Esophagus muscularis mucosa (tissue), 4 donors: ENCODE measurements around the gene OR6X1. TPM values are rescaled to one million over a fixed set of nuclear protein-coding genes. Genes with fewer than 3 reads are reported as not detected.
"Not testable (repeated sequence)": the region's sequence is repeated elsewhere in the genome, so short reads cannot be mapped to it uniquely, and the experiment has no call there.

Experiments used
- DNase-seq: peaks from one replicate; pipeline ENCODE4 v3.0.0-alpha.2; 2017; ENCODE audit errors: extremely low spot score
- H3K27ac ChIP-seq, 4 donors: fragments of 200-600 bp; sonication (generic); replicated peaks in 1 of 4; 1 replicate in 3 of 4; 2 replicates in 1 of 4; pipeline ENCODE4 v1.5.1; 2016 to 2019; ENCODE audit warnings: mild to moderate bottlenecking in 1 of 4
- H3K27me3 ChIP-seq, 4 donors: fragments of 200-600 bp; sonication (generic); one replicate each; pipeline versions ENCODE4 v1.5.1 to v1.6.0; 2016 to 2019
- H3K36me3 ChIP-seq, 4 donors: fragments of 200-600 bp; sonication (generic); one replicate each; pipeline ENCODE4 v1.5.1; 2016 to 2019
- H3K4me1 ChIP-seq, 4 donors: fragments of 200-600 bp; sonication (generic); one replicate each; pipeline ENCODE4 v1.5.1; 2016 to 2019
- H3K4me3 ChIP-seq, 4 donors: fragments of 200-600 bp; sonication (generic); 1 replicate in 2 of 4; 2 replicates in 2 of 4; pipeline ENCODE4 v1.5.1; 2016 to 2019; ENCODE audit warnings: mild to moderate bottlenecking in 4 of 4, moderate library complexity in 1 of 4
- H3K9me3 ChIP-seq, 4 donors: fragments of 200-600 bp; sonication (generic); 1 replicate in 3 of 4; 2 replicates in 1 of 4; pipeline ENCODE4 v1.5.1; 2016 to 2019
- CTCF ChIP-seq, 3 experiments: fragments of 200-600 bp in 2 of 3; fragments of 450-650 bp in 1 of 3; sonication (generic) in 2 of 3; IDR thresholded peaks; one replicate each; pipeline ENCODE4 v1.5.1; 2017 to 2019; ENCODE audit warnings: antibody characterized with exemption in 3 of 3, mild to moderate bottlenecking in 2 of 3, moderate library complexity in 1 of 3
- EP300 ChIP-seq: sonication (generic); formaldehyde crosslinking; IDR thresholded peaks from one replicate; pipeline ENCODE4 v1.6.1; 2017; ENCODE audit warnings: antibody characterized with exemption
- POLR2A ChIP-seq: fragments of 450-650 bp; IDR thresholded peaks from one replicate; pipeline ENCODE4 v1.6.1; 2017; ENCODE audit warnings: antibody characterized with exemption, moderate library complexity, mild to moderate bottlenecking, low read depth
- POLR2AphosphoS5 ChIP-seq, 2 donors: sonication (generic); formaldehyde crosslinking; IDR thresholded peaks; one replicate each; pipeline ENCODE4 v1.6.1; 2017; ENCODE audit warnings: antibody characterized with exemption in 2 of 2
- WGBS: methylation state at CpG from one replicate; pipeline ENCODE4 v1.1.5; 2018; 5-methylcytosine and 5-hydroxymethylcytosine counted together
- intact Hi-C: fragments of 100-400 bp; cut with DNase I; formaldehyde crosslinking; loops from one replicate; pipeline ENCODE4 v1.15.1; 2023
- total RNA-seq, 4 donors: library from RNA; depleted of rRNA; stranded (reverse); fragments of >200 nt; gene quantifications; one replicate each; pipeline versions ENCODE4 v1.1.0 to v1.2.1, GENCODE V29; 2016

OR6X1 gene
- total RNA-seq, 4 donors from 2014 or later, result not detected

- TF ChIP-seq POLR2AphosphoS5 (IDR thresholded peaks at IDR 0.05), result no peak
- TF ChIP-seq EP300, result no peak
- no peak for TF ChIP-seq POLR2A
- no peak for TF ChIP-seq CTCF (IDR thresholded peaks at IDR 0.05)
- no peak for DNase-seq
- H3K4me3 ChIP-seq, result no peak overlapping the region
- no peak overlapping the region for H3K27ac ChIP-seq
- peaks cover 56 to 76% (median 67%) of the 10 kb centered on the region in 4 donors for H3K36me3 ChIP-seq
- H3K9me3 ChIP-seq, result peaks cover 0 to 4% (median 0%) of the 10 kb centered on the region in 4 donors
- 81% methylated on average over 8 of the region's 8 CpGs for WGBS
- no peaks in the 10 kb centered on the region for H3K27me3 ChIP-seq
- H3K4me1 ChIP-seq, result no peaks in the 10 kb centered on the region
- intact Hi-C loops, result no loop called here
Measured at GRCh38 chr11:123729602-123730001, 24.7 kb downstream of the OR6X1 start.

GRCh38 chr11:123725995-123726655 lies 28.2 kb downstream of the OR6X1 start:
- H3K9me3 ChIP-seq, result peaks cover 0 to 4% (median 0%) of the 10 kb centered on the region in 4 donors
- no peak for DNase-seq
- intact Hi-C loops, result no loop called here
- over 99% methylated on average over 22 of the region's 23 CpGs for WGBS
- no peaks in the 10 kb centered on the region for H3K4me1 ChIP-seq
- no peaks in the 10 kb centered on the region for H3K27me3 ChIP-seq
- no peak for TF ChIP-seq POLR2A
- no peak for TF ChIP-seq CTCF (IDR thresholded peaks at IDR 0.05)
- no peak for TF ChIP-seq EP300
- no peak for TF ChIP-seq POLR2AphosphoS5 (IDR thresholded peaks at IDR 0.05)
- H3K4me3 ChIP-seq, result no peak overlapping the region
- H3K27ac ChIP-seq, result no peak overlapping the region
- peaks cover 56 to 74% (median 65%) of the 10 kb centered on the region in 4 donors for H3K36me3 ChIP-seq

GRCh38 chr11:123719452-123719851 lies 34.9 kb downstream of the OR6X1 start:
- Histone ChIP-seq H3K4me3 (no peak overlapping the region), H3K36me3 (peaks cover 0 to 9% (median 1%) of the 10 kb centered on the region in 4 donors), H3K27ac (no peak overlapping the region), H3K9me3 (no peaks in the 10 kb centered on the region), H3K4me1 (no peaks in the 10 kb centered on the region), H3K27me3 (peaks cover 0 to 9% (median 0%) of the 10 kb centered on the region in 4 donors)
- DNase-seq, result no peak
- intact Hi-C loops, result no loop called here
- TF ChIP-seq POLR2AphosphoS5 (IDR thresholded peaks at IDR 0.05), result no peak
- no peak for TF ChIP-seq EP300
- TF ChIP-seq POLR2A, result no peak
- TF ChIP-seq CTCF (IDR thresholded peaks at IDR 0.05), result no peak
- 85% methylated on average over 1 of the region's 1 CpG for WGBS

- intact Hi-C loops, result no loop called here
- Histone ChIP-seq H3K36me3 (peaks cover 0 to under 1% (median 0%) of the 10 kb centered on the region in 4 donors), H3K27me3 (peaks cover 0 to 9% (median 0%) of the 10 kb centered on the region in 4 donors), H3K4me1 (no peaks in the 10 kb centered on the region), H3K9me3 (no peaks in the 10 kb centered on the region), H3K27ac (no peak overlapping the region), H3K4me3 (no peak overlapping the region)
- TF ChIP-seq POLR2A (no peak), CTCF (IDR thresholded peaks at IDR 0.05) (no peak), EP300 (no peak), POLR2AphosphoS5 (IDR thresholded peaks at IDR 0.05) (no peak)
- no peak for DNase-seq
- WGBS, result 91% methylated on average over 4 of the region's 4 CpGs
Measured at GRCh38 chr11:123718469-123718868, 35.8 kb downstream of the OR6X1 start.

GRCh38 chr11:123718063-123718462 lies 36.3 kb downstream of the OR6X1 start:
- TF ChIP-seq EP300 (no peak), POLR2A (no peak), POLR2AphosphoS5 (IDR thresholded peaks at IDR 0.05) (no peak), CTCF (IDR thresholded peaks at IDR 0.05) (no peak)
- intact Hi-C loops, result no loop called here
- H3K4me1 ChIP-seq, result no peaks in the 10 kb centered on the region
- H3K27ac ChIP-seq, result no peak overlapping the region
- no peak for DNase-seq
- no peaks in the 10 kb centered on the region for H3K36me3 ChIP-seq
- peaks cover 0 to 9% (median 0%) of the 10 kb centered on the region in 4 donors for H3K27me3 ChIP-seq
- no peak overlapping the region for H3K4me3 ChIP-seq
- H3K9me3 ChIP-seq, result no peaks in the 10 kb centered on the region
- WGBS, result 95% methylated on average over 2 of the region's 2 CpGs

GRCh38 chr11:123712627-123713026 lies 41.7 kb downstream of the OR6X1 start:
- intact Hi-C loops, H3K27ac ChIP-seq, H3K36me3 ChIP-seq, H3K9me3 ChIP-seq, H3K4me1 ChIP-seq, H3K4me3 ChIP-seq, DNase-seq: not testable (repeated sequence)
- WGBS, result 86% methylated on average over 3 of the region's 3 CpGs
- peaks cover 0 to 20% (median 0%) of the 10 kb centered on the region in 4 donors for H3K27me3 ChIP-seq
